ENCODE results near the gene HELLS.

HELLS gene

GRCh38 chr10:94641480-94641879 lies 95.9 kb downstream of the HELLS start:
- no peak for TF ChIP-seq CTCF (conservative IDR thresholded peaks at IDR 0.05; ENCODE audit: low read depth, low read length)
- DNase-seq (ENCODE audit: low read depth) = no peak
- no peak overlapping the region for H3K4me3 ChIP-seq (ENCODE audit: low read depth, low read length)

- no peak for DNase-seq (ENCODE audit: low read depth)
- no peak for TF ChIP-seq CTCF (conservative IDR thresholded peaks at IDR 0.05; ENCODE audit: low read depth, low read length)
- no peak overlapping the region for H3K4me3 ChIP-seq (ENCODE audit: low read depth, low read length)
These were observed 98.8 kb downstream of the HELLS start for GRCh38 chr10:94644352-94644751.

- TF ChIP-seq CTCF (conservative IDR thresholded peaks at IDR 0.05; ENCODE audit: low read depth, low read length) = no peak
- no peak for DNase-seq (ENCODE audit: low read depth)
- no peak overlapping the region for H3K4me3 ChIP-seq (ENCODE audit: low read depth, low read length)
These were observed 99.7 kb downstream of the HELLS start for GRCh38 chr10:94645285-94645684.

Measured in choroid plexus epithelial cell (primary cell).